A549 (cell line): ENCODE results near the gene RAPGEF4. TPM values are rescaled to one million over a fixed set of nuclear protein-coding genes. Genes with fewer than 3 reads are reported as not detected.

Experiments
- ATAC-seq, 2 experiments: fragments of 200-7000 bp in 1 of 2; fragments of >200 bp in 1 of 2; cut with Nextera tagmentation in 1 of 2; cut with Tn5 transposase in 1 of 2; 3 replicates each; pipeline versions ENCODE4 v1.8.0 to v1.9.1; 2018 to 2020; ENCODE audit warnings: mild to moderate bottlenecking in 1 of 2, moderate library complexity in 1 of 2
- CTCF ChIA-PET: fragments of 300-600 bp; sonication (Branson Sonifier 250); formaldehyde crosslinking; extraction: SDS; loops from one replicate; lab custom pipeline; 2021; ENCODE audit warnings: antibody characterized with exemption, inconsistent platforms; lab: Yijun Ruan, JAX
- POLR2A ChIA-PET: fragments of 350-600 bp; formaldehyde crosslinking; extraction: SDS; loops from one replicate; lab custom pipeline; 2021; ENCODE audit warnings: antibody characterized with exemption, inconsistent platforms; lab: Yijun Ruan, JAX
- DNase-seq, 2 experiments: peaks; one replicate each; pipeline versions ENCODE4 v3.0.0 to v3.0.0-alpha.2; 2011 to 2016; ENCODE audit warnings: low read depth in 1 of 2, low spot score in 1 of 2
- FAIRE-seq: peaks from 2 replicates; lab custom pipeline; 2011; peaks lifted over from hg19 to GRCh38; lab: Jason Lieb, UNC
- H3K27ac ChIP-seq, 2 experiments: fragments of >200 bp; sonication (Bioruptor Twin); formaldehyde crosslinking; 3 replicates each; pipeline ENCODE4 v1.5.1; 2016 to 2017
- H3K4me1 ChIP-seq: fragments of >200 bp; sonication (Bioruptor Twin); formaldehyde crosslinking; 3 replicates; pipeline ENCODE4 v1.6.1; 2016
- H3K4me2 ChIP-seq: fragments of >200 bp; sonication (Bioruptor Twin); formaldehyde crosslinking; 3 replicates; pipeline ENCODE4 v1.6.1; 2016
- H3K4me3 ChIP-seq: fragments of >200 bp; sonication (Bioruptor Twin); formaldehyde crosslinking; 3 replicates; pipeline ENCODE4 v1.5.1; 2016
- H3K9me3 ChIP-seq: fragments of >200 bp; sonication (Bioruptor Twin); formaldehyde crosslinking; 3 replicates; pipeline ENCODE4 v1.6.1; 2016
- BCL3 ChIP-seq: fragments of >200 bp; sonication (Bioruptor Twin); formaldehyde crosslinking; IDR thresholded peaks from 3 replicates; pipeline ENCODE4 v1.6.1; 2016
- CBX2 ChIP-seq: fragments of 200-600 bp; sonication (generic); IDR thresholded peaks from 2 replicates; pipeline ENCODE4 v1.6.1; 2016; ENCODE audit warnings: low read depth, mild to moderate bottlenecking, borderline replicate concordance
- CHD2 ChIP-seq: fragments of 150-350 bp; IDR thresholded peaks from 2 replicates; pipeline ENCODE4 v1.6.1; 2014; ENCODE audit warnings: low read length; ENCODE audit not compliant: partially characterized antibody
- CTCF ChIP-seq: fragments of >200 bp; sonication (Bioruptor Twin); formaldehyde crosslinking; IDR thresholded peaks from 3 replicates; pipeline ENCODE4 v1.5.1; 2016
- E2F6 ChIP-seq: IDR thresholded peaks from 2 replicates; pipeline ENCODE4 v1.6.1; 2012; ENCODE audit warnings: low read depth, borderline replicate concordance
- EHMT2 ChIP-seq: fragments of 200-600 bp; sonication (generic); IDR thresholded peaks from 2 replicates; pipeline ENCODE4 v1.6.1; 2016; ENCODE audit warnings: antibody characterized with exemption, low read depth, mild to moderate bottlenecking, moderate library complexity
- FOXS1 ChIP-seq: fragments of 250-450 bp; sonication (Bioruptor Pico); IDR thresholded peaks from 2 replicates; pipeline ENCODE4 v1.5.0; 2020; ENCODE audit warnings: mild to moderate bottlenecking, moderate library complexity
- HEYL ChIP-seq: fragments of 250-450 bp; sonication (Bioruptor Pico); IDR thresholded peaks from 2 replicates; pipeline ENCODE4 v1.8.0; 2021; ENCODE audit warnings: mild to moderate bottlenecking, moderate library complexity
- HOXB13 ChIP-seq: fragments of 250-450 bp; sonication (Bioruptor Pico); IDR thresholded peaks from 2 replicates; pipeline ENCODE4 v1.5.0; 2020; ENCODE audit warnings: low read depth, mild to moderate bottlenecking, moderate library complexity
- JUN ChIP-seq, 2 experiments: fragments of >200 bp; sonication (Bioruptor Twin); formaldehyde crosslinking; IDR thresholded peaks; 2 replicates in 1 of 2; 3 replicates in 1 of 2; pipeline ENCODE4 v1.6.1; 2016 to 2017
- KDM1A ChIP-seq: fragments of 200-600 bp; sonication (generic); IDR thresholded peaks from 2 replicates; pipeline ENCODE4 v1.6.1; 2016; ENCODE audit warnings: low read depth, mild to moderate bottlenecking
- MAFK ChIP-seq: fragments of 450-650 bp; IDR thresholded peaks from 2 replicates; pipeline ENCODE4 v1.6.1; 2014; ENCODE audit not compliant: partially characterized antibody
- MAX ChIP-seq: IDR thresholded peaks from 2 replicates; pipeline ENCODE4 v1.6.1; 2012
- NFE2L2 ChIP-seq: fragments of 150-350 bp; conservative IDR thresholded peaks from 2 replicates; pipeline ENCODE4 v1.6.1; 2014; ENCODE audit warnings: low read length
- NR3C1 ChIP-seq: fragments of >200 bp; sonication (Bioruptor Twin); formaldehyde crosslinking; IDR thresholded peaks from 3 replicates; pipeline ENCODE4 v1.6.1; 2017
- PHF8 ChIP-seq: fragments of 200-600 bp; sonication (generic); IDR thresholded peaks from 2 replicates; pipeline ENCODE4 v1.6.1; 2016; ENCODE audit warnings: low read depth, mild to moderate bottlenecking, antibody characterized with exemption, moderate library complexity, borderline replicate concordance
- RAD21 ChIP-seq, 2 experiments: fragments of >200 bp in 1 of 2; sonication (Bioruptor Twin) in 1 of 2; formaldehyde crosslinking in 1 of 2; IDR thresholded peaks in 1 of 2; conservative IDR thresholded peaks in 1 of 2; 2 replicates in 1 of 2; 3 replicates in 1 of 2; pipeline ENCODE4 v1.6.1; 2012 to 2018; ENCODE audit warnings: inconsistent platforms in 1 of 2
- USF2 ChIP-seq: fragments of 450-650 bp; IDR thresholded peaks from 2 replicates; pipeline ENCODE4 v1.6.1; 2014; ENCODE audit warnings: antibody characterized with exemption
- ZC3H11A ChIP-seq: fragments of 450-650 bp; IDR thresholded peaks from 2 replicates; pipeline ENCODE4 v1.6.1; 2014; ENCODE audit warnings: antibody characterized with exemption, mild to moderate bottlenecking
- WGBS: methylation state at CpG from one replicate; pipeline ENCODE4 v1.1.6; 2017; ENCODE audit errors: missing lambda C conversion rate; 5-methylcytosine and 5-hydroxymethylcytosine counted together
- polyA plus RNA-seq, 4 experiments: library from polyadenylated mRNA; depleted of rRNA in 3 of 4; stranded (reverse); fragments of >200 nt; fragmentation: RNase III in 1 of 4; extraction: RNeasy Plus Mini Kit Qiagen cat#74134 plus additional on column Dnase treatment in 1 of 4; gene quantifications; 2 replicates in 3 of 4; 3 replicates in 1 of 4; pipeline ENCODE4 v1.2.3, GENCODE V29; 2011 to 2017
- TF ChIP-seq, protein P1 (sequence below): fragments of 150-350 bp; IDR thresholded peaks from 2 replicates; pipeline ENCODE4 v1.6.1; 2014; ENCODE audit warnings: low read depth, mild to moderate bottlenecking, low read length

The RAPGEF4 gene
- polyA plus RNA-seq, 2 of the 4 experiments (the other 2 are of a cell fraction) = 0.18 to 1.1 TPM

- 42% methylated on average over 5 of the region's 5 CpGs for WGBS
- CTCF ChIA-PET = no interaction called here
- Histone ChIP-seq H3K27ac (no peak overlapping the region), H3K4me1 (no peaks in the 10 kb centered on the region)
- no peak for DNase-seq
- FAIRE-seq = no peak
- POLR2A ChIA-PET = no interaction called here
- no peak for TF ChIP-seq BCL3
- TF ChIP-seq MAFK = no peak
- TF ChIP-seq JUN (IDR thresholded peaks at IDR 0.05) = no peak
- TF ChIP-seq, all 56 proteins: peak for 0
- no peak for ATAC-seq
- Histone ChIP-seq H3K9me3 (no peaks in the 10 kb centered on the region), H3K4me3 (no peak overlapping the region), H3K4me2 (no peak overlapping the region)
These were observed 110.9 kb downstream of the RAPGEF4 start for GRCh38 chr2:172846551-172846950.

DNA sequence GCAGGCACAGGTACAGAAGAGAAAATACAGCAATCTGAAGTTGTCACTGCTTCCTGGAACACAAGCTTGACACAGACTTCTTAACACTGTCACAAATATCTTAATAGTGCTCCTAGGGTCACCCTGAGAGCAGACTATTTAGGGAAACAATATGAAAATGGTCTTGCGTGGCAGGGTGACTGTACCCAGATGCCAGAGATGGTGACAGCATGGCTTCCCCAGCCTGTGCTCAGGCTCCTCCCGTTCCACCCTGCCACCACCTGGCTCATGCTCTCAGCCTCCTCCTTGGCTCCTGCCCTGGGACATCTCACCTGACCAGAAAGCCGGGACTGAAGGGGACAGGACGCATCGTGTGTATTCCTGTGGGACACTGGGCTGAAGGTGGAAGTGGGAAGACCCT lies 111.5 kb downstream of the RAPGEF4 start:
- 86% methylated on average over 5 of the region's 5 CpGs for WGBS
- TF ChIP-seq, protein P1, sequence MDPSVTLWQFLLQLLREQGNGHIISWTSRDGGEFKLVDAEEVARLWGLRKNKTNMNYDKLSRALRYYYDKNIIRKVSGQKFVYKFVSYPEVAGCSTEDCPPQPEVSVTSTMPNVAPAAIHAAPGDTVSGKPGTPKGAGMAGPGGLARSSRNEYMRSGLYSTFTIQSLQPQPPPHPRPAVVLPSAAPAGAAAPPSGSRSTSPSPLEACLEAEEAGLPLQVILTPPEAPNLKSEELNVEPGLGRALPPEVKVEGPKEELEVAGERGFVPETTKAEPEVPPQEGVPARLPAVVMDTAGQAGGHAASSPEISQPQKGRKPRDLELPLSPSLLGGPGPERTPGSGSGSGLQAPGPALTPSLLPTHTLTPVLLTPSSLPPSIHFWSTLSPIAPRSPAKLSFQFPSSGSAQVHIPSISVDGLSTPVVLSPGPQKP = no peak
- TF ChIP-seq ZC3H11A (no peak), FOXS1 (no peak), MAFK (no peak), HEYL (CRISPR knock-in tag) (no peak), BCL3 (no peak)
- Histone ChIP-seq H3K4me3 (no peak overlapping the region), H3K9me3 (no peaks in the 10 kb centered on the region), H3K27ac (no peak overlapping the region), H3K4me2 (no peak overlapping the region), H3K4me1 (no peaks in the 10 kb centered on the region)
- POLR2A ChIA-PET = no interaction called here
- DNase-seq (no peak), ATAC-seq (no peak), FAIRE-seq (no peak)
- CTCF ChIA-PET = no interaction called here

DNA sequence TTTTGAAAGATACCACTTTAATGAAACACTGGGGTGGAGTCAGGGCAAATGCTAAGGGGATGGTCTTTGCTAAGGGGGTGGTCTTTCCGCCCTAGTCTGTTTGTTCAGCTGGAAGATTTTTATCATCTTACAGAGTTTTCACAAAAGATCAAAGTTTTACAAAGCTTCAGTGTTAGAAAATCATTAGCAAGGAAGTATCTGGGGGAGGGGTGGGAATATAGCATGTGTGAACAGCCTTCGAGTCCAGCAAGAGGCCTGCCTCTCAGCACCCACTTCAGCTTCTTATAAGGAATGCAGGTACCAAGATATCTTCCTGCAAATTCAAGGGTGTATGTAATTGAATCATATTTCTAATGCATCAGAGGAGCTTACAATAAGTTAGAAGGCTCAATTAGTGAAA lies 112.9 kb downstream of the RAPGEF4 start:
- H3K27ac ChIP-seq = no peak overlapping the region
- ATAC-seq = no peak
- POLR2A ChIA-PET = no interaction called here
- no peak overlapping the region for H3K4me2 ChIP-seq
- no peak overlapping the region for H3K4me3 ChIP-seq
- no peaks in the 10 kb centered on the region for H3K9me3 ChIP-seq
- WGBS = 43% methylated on average over 2 of the region's 2 CpGs
- no peak for FAIRE-seq
- H3K4me1 ChIP-seq = no peaks in the 10 kb centered on the region
- no peak for TF ChIP-seq RAD21 (conservative IDR thresholded peaks at IDR 0.05 in 1 of 2, IDR thresholded peaks at IDR 0.05 in 1 of 2)
- TF ChIP-seq, all 56 proteins: peak for 0
- CTCF ChIA-PET = interaction anchor here (0.6 to 0.9 kb wide), 3 partner anchors 20 to 299 kb away, joined by 3 read pairs; no protein-coding TSS in a partner anchor
- no peak for DNase-seq

DNA sequence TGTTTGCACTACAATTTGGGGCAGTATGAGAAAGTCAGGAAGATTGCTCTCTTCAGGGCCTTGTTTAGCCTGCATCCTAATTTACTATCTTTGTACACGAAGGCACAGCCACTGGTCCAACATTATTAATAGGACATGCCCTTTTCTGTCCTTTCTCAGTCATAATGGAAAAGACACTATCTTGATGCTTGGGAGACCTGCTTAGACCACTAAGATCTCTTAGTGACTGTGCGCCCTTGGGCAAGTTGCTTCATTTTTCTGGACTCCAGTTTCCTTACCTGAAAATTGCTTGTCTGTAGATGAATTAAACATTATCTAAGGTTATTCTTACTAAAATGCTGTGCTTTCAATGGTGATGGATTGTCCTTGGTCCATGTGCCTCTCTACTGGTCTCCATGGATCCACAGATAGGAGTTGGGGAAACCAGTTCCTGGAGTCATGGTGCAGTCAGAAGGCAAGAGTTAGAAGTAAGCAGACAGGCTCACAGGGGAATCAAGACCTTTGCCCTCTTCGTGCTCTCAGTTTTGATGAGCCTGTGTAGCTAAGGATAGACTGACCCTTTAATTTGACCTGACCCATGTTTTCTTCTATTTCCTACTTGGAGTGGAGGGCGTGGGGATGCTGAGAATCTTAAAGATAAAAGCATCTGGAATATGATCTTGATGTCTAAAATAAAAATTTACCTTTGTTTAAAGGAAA lies 114.0 kb downstream of the RAPGEF4 start:
- Histone ChIP-seq H3K4me2 (no peak overlapping the region), H3K9me3 (no peaks in the 10 kb centered on the region), H3K4me1 (no peaks in the 10 kb centered on the region), H3K4me3 (no peak overlapping the region), H3K27ac (no peak overlapping the region)
- no peak for FAIRE-seq
- POLR2A ChIA-PET = no interaction called here
- CTCF ChIA-PET = no interaction called here
- ATAC-seq = no peak
- no peak for DNase-seq
- 63% methylated on average over 4 of the region's 4 CpGs for WGBS
- TF ChIP-seq USF2 (no peak), PHF8 (no peak), JUN (IDR thresholded peaks at IDR 0.05) (no peak), CHD2 (no peak), MAX (no peak), HOXB13 (CRISPR knock-in tag) (no peak), BCL3 (no peak), E2F6 (no peak), KDM1A (no peak), NFE2L2 (no peak), CTCF (no peak), NR3C1 (no peak), CBX2 (no peak), EHMT2 (no peak)
